Upper lobe of right lung (tissue), 1 donor: Measurements from ENCODE around the gene GPHA2. TPM values are rescaled to one million over a fixed set of nuclear protein-coding genes. Genes with fewer than 3 reads are reported as not detected.

Source experiments
- ATAC-seq: fragments of 200-7000 bp; cut with Tn5 transposase; one replicate; pipeline ENCODE4 v1.9.1; 2020; ENCODE audit warnings: mild to moderate bottlenecking, moderate library complexity
- DNase-seq: peaks from one replicate; pipeline ENCODE4 v3.0.0-alpha.2; 2020
- H3K27ac ChIP-seq: fragments of 200-600 bp; one replicate; pipeline ENCODE4 v1.8.0; 2022
- H3K27me3 ChIP-seq: fragments of 200-600 bp; one replicate; pipeline ENCODE4 v1.8.0; 2022; ENCODE audit warnings: mild to moderate bottlenecking
- H3K36me3 ChIP-seq: fragments of 200-600 bp; one replicate; pipeline ENCODE4 v1.8.0; 2022
- H3K4me1 ChIP-seq: fragments of 200-600 bp; one replicate; pipeline ENCODE4 v1.8.0; 2022
- H3K4me3 ChIP-seq: fragments of 200-600 bp; one replicate; pipeline ENCODE4 v1.8.0; 2022; ENCODE audit warnings: mild to moderate bottlenecking
- H3K9me3 ChIP-seq: fragments of 200-600 bp; one replicate; pipeline ENCODE4 v1.8.0; 2022
- intact Hi-C: fragments of 100-400 bp; cut with DNase I; formaldehyde crosslinking; loops from one replicate; pipeline ENCODE4 v1.11.0; 2022
- total RNA-seq: library from RNA; stranded (reverse); fragmentation: NEBNext Ultra II Directional; extraction: Animal tissue kit (Norgen Biotek cat#: 25700); gene quantifications from one replicate; pipeline ENCODE4 v1.2.1, GENCODE V29; 2021
- TF ChIP-seq, protein P1 (sequence below): fragments of 200-600 bp; IDR thresholded peaks from one replicate; pipeline ENCODE4 v1.8.0; 2022; ENCODE audit warnings: antibody characterized with exemption
- donor health status: DM: no; HTN: yes; CAD: no; lungs with severe emphysema.

Gene GPHA2
- total RNA-seq, 1 donor from 2014 or later = not detected

DNA sequence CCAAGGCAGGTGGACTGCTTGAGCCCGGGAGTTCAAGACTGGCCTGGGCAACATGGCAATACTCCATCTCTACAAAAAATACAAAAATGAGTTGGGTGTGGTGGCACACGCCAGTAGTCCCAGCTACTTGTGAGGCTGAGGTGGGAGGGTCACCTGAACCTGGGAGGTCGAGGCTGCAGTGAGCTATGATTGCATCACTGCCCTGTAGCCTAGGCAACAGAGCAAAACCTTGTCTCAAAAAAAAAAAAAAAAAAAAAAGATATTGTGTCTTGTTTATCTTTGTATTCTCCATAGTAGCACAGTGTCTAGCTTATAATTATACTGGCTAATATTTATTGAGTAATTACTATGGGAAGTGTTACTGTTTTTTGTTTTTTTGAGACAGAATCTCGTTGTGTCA, 15.8 kb upstream of the GPHA2 start:
- Histone ChIP-seq H3K4me3 (no peak overlapping the region), H3K27me3 (no peaks in the 10 kb centered on the region), H3K4me1 (peaks cover 12% of the 10 kb centered on the region), H3K9me3 (no peaks in the 10 kb centered on the region), H3K27ac (no peak overlapping the region), H3K36me3 (no peaks in the 10 kb centered on the region)
- DNase-seq (no peak), ATAC-seq (no peak)
- intact Hi-C loops = no loop called here
- TF ChIP-seq, protein P1, sequence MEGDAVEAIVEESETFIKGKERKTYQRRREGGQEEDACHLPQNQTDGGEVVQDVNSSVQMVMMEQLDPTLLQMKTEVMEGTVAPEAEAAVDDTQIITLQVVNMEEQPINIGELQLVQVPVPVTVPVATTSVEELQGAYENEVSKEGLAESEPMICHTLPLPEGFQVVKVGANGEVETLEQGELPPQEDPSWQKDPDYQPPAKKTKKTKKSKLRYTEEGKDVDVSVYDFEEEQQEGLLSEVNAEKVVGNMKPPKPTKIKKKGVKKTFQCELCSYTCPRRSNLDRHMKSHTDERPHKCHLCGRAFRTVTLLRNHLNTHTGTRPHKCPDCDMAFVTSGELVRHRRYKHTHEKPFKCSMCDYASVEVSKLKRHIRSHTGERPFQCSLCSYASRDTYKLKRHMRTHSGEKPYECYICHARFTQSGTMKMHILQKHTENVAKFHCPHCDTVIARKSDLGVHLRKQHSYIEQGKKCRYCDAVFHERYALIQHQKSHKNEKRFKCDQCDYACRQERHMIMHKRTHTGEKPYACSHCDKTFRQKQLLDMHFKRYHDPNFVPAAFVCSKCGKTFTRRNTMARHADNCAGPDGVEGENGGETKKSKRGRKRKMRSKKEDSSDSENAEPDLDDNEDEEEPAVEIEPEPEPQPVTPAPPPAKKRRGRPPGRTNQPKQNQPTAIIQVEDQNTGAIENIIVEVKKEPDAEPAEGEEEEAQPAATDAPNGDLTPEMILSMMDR = no peak

DNA sequence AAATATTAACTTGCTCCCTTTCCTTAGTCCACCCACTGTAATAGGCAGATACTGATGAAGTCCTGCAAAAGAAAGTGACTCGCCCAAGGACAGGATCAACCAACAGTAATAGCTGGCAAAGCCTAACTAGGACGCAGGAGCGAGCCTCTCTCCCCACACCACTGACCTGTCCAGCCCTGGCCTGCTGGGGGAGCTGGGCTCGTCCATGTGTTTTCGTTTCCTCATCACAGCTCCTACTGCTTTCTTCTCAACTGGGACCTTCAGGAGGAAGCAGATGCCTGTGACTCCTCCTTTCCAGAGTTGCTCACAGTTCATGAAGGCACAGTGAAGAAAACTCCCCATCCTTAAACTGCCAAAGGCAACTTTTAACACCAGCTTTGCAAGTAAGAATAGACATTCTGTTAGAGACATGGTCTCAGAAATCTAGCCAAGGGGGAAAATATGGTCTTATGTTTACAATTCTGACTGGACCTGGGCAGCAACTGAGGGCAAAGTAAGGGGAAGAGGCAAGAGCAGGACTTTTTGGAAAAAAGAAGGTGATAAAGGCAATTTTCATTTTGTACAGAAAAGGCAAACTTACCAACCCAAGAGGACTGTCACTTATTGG, 11.6 kb upstream of the GPHA2 start:
- ATAC-seq = peak; percentile 58
- intact Hi-C loops = no loop called here

DNA sequence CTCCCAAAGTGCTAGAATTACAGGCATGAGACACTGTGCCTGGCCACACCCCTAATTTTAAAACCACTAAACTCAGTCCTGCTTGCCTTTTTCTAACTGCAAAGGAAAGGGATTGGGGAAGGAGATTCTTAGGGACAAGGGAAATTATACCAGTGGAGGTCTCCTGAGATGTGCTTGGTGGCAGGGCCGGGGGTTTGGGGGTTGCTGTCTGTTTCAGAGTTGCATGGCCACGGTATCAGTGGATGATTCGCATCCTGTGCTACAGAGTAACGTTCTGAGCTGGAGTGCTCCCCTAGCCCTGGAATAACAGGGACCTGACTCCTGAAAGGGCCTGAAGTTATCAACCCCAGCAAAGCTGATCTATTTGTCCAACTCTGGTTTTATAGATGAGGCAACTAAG, 846 bp upstream of the GPHA2 start:
- no peak for DNase-seq
- ATAC-seq = no peak
- Histone ChIP-seq H3K4me3 (no peak overlapping the region), H3K27me3 (no peaks in the 10 kb centered on the region), H3K4me1 (no peaks in the 10 kb centered on the region), H3K27ac (no peak overlapping the region), H3K9me3 (no peaks in the 10 kb centered on the region), H3K36me3 (peaks cover 22% of the 10 kb centered on the region)
- intact Hi-C loops = no loop called here
- TF ChIP-seq, protein P1 = no peak

More for the DNA sequence above, 11.6 kb upstream of the GPHA2 start:
- H3K4me1 ChIP-seq = no peaks in the 10 kb centered on the region
- TF ChIP-seq, protein P1 = peak; percentile 10
- H3K36me3 ChIP-seq = no peaks in the 10 kb centered on the region
- no peaks in the 10 kb centered on the region for H3K9me3 ChIP-seq
- no peak overlapping the region for H3K27ac ChIP-seq
- H3K27me3 ChIP-seq = no peaks in the 10 kb centered on the region
- no peak overlapping the region for H3K4me3 ChIP-seq
- DNase-seq = no peak

DNA sequence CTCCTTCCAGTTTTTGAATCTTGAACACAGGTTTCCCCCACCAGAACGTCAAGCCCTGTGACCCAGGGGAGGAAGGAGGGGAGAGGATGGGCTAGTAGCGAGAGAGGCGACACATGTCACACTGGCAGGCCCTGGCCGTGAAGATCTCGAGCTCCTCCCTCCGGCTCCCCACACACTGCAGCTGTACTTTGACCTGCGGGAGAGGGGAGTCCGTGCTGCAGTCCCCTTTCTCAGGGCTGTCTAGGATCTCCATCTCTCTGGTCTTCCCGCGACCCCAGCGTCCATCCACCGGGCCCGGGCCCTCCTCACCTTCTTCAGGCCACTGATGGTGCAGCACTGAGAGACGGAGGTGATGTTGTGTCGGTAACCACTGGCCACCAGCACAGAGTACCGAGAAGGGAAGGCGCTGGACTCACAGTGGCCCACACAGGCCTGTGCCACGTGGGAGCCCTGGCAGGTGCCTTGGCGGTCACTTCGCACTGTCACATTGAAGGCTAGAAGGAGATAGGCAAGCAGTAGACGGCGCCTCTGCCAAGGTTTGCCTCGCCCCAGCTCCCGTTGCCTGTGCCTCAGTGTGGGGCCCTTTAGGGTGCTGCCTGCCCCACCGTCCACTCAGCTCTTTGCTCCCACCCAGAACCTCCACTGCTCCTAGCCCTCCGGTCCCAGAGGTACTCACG, 873 bp downstream of the GPHA2 start:
- Histone ChIP-seq H3K4me1 (no peaks in the 10 kb centered on the region), H3K27me3 (no peaks in the 10 kb centered on the region), H3K9me3 (no peaks in the 10 kb centered on the region), H3K36me3 (peaks cover 39% of the 10 kb centered on the region), H3K4me3 (no peak overlapping the region), H3K27ac (no peak overlapping the region)
- intact Hi-C loops = no loop called here
- TF ChIP-seq, protein P1 = no peak
- DNase-seq (peak; percentile 51), ATAC-seq (no peak)

DNA sequence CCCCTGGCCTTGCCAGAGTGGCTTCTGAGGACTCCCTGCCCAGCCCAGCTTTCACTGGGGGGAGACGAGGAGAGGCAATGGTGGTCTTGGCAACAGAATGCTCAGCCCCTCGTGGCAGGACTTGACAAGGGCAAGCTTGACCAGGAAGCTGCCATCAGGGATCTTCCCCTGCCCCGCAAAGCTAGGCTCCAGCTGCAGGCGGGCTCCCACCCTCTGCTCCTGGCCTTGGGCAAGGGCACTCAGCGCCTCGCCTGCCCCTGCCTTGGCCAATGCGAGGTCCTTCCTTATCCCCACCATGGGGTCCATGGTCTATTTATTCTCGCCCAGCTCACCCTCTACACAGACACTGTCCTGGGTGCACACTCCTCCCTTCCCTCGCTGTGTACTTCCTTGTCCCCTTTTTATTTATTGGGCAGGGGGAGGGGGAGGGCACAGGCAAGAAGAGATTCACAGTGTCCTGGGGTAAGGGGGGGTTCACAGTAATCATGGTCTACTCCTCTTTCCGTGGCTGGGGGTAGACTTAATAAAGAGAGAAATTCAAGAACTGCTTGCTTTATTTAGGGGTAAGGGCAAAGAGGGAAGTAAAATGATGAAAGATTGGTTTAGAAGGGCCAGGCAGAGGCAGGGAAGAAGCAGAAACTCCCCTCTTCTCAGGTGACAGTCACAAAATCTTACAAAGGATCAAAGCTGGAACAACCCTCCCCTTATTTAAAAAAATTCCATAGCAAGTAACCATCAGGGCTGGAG, 1.6 kb downstream of the GPHA2 start:
- Histone ChIP-seq H3K4me1 (no peaks in the 10 kb centered on the region), H3K9me3 (no peaks in the 10 kb centered on the region), H3K4me3 (no peak overlapping the region), H3K36me3 (peaks cover 45% of the 10 kb centered on the region), H3K27me3 (no peaks in the 10 kb centered on the region), H3K27ac (no peak overlapping the region)
- ATAC-seq (no peak), DNase-seq (peak; percentile 41)
- intact Hi-C loops = no loop called here
- TF ChIP-seq, protein P1 = no peak
